Fibroblast of skin of left biceps (primary cell): ENCODE measurements around the gene ICOS.

Experiments
- DNase-seq, 2 experiments: peaks; one replicate each; pipeline ENCODE4 v3.0.0-alpha.2; 2013; ENCODE audit warnings: low read depth in 2 of 2

ICOS gene, protein sequence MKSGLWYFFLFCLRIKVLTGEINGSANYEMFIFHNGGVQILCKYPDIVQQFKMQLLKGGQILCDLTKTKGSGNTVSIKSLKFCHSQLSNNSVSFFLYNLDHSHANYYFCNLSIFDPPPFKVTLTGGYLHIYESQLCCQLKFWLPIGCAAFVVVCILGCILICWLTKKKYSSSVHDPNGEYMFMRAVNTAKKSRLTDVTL

DNA sequence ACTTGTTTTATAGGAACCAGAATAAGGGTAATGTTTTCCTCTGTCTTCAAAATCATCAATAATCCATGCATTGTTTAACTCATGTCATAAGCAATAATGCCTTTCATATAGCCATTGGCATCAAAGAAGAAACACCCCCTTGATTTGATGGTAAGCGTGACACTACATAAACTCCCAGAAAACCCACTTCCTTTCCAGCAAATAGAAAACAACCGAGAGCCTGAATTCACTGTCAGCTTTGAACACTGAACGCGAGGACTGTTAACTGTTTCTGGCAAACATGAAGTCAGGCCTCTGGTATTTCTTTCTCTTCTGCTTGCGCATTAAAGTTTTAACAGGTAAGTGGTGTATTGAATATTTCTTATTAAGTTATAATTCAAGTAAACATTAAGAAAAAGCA is at the start of gene ICOS:
TSS of gene ICOS (plus strand) at position 229 of the 400 bp plus-strand sequence. CDS start at position 281, 52 bp downstream.
- no peak for DNase-seq

DNA sequence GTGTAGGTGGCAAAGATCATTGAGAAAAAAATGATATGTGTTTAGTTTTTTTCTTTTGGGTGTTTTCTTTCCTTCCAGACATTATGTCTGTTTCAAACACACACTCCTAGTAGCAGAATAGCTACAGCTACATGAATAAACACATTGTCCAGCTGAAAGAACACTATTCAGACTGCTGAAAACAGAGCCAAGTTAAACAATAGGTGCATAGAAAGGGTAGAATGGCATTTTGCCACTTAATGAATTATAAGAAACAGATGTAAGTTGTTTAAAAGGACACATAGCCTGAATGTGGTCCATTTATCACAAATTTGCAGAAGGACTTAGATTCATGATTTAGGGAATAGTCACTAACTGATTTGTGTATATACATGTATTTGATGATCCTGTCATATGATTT is 48.9 kb upstream of the ICOS start:
- DNase-seq = no peak

GRCh38 chr2:203889542-203889941 is 47.0 kb upstream of the ICOS start:
- DNase-seq = no peak

GRCh38 chr2:203889944-203890343 is 46.6 kb upstream of the ICOS start:
- no peak for DNase-seq

DNA sequence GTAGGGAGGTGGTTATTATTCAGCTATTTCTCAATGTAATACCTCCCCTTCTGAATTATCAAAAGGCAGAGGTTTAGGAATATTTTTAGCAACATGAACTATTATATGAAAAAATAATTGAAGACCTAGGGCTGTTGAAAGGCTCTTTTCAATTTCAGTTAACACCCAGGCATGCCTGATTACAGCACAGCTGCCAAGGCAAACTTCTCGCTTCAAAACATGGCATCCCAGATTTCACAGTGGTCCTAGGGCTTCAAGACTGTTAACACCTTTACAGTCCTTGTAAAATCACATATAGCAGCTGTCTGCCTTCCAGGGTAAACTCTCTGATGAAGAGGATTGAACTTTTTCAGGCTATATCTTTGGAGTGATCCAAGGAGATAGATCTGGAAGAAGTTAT is 45.8 kb upstream of the ICOS start:
- DNase-seq = no peak

DNA sequence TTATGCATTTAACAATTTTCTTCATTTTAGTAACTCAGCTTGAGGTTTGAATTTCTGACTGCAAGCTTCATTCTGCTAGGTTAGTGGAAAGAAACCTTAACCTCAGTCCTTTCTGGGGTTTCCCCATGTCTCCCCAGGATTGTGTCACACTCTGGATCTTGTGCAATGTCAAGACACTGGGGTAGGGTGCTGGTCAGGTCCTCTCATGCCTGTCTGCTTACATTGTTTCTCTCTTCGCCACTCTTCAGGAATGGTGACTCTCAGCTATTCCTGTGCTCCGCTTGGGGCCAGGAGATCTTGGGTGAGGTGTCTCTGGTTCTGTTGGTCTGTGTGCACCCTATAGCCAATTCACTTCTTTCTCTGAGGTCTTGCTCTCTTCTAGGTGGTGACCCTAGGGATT is 45.1 kb upstream of the ICOS start:
- no peak for DNase-seq

DNA sequence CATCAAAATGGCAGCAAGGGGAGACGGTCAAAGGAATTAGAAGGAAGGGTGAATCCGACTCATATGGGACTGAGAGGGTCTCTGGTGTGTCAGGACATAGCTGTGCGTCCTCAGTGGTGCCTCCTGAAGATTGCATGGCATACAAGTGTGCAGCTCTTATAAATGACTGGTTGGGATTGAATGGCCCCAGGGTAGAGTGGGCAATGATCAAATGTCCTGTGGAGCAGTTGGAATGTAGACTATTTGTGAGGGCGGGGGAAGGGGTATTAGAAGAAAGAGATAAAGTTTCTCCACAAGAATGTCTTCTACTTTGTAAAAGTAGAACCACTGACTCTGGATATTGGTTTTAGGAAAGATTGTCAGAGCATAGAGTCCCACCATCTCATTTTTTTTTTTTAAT is 44.4 kb upstream of the ICOS start:
- DNase-seq = no peak

DNA sequence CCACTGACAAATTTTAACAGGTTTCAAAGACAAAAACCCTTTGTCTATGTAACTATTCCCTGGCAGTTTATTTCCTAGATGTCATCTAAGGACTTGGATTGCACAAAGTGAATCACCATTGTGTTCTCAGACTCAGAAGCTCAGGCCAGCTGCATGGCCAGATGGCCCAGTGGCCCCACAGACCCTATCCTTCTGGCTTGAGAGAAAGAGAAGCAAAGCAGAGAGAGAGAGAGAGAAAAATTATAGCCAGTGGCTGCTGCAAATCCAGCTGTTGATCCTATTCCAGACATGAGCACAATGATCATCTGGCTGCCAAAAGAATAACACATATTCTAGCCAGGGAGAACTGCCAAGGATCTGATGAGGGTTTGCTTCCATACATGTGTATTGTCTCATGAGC is 43.2 kb upstream of the ICOS start:
- peak in 1 of 2 experiments; percentile 1 for DNase-seq

- no peak for DNase-seq
Observed at GRCh38 chr2:203893840-203894239, 42.7 kb upstream of the ICOS start.

DNA sequence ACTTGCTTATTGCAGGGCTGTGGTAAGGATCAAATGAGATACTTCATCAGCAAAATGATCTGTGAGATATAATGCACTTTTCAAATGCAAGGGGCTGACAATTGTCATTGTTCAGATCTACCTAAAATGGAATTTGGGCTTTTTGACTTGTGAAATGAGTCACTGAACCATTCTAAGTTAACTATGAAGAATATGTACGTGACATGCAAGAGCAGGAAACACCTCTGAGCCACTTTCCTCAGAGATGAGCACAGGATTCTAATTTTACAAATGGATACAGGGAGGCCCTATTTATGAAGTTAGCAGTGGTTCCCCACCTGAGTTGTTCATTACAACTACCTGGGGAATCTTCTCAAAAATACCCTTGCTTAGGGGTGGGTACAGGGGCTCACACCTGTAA is 42.3 kb upstream of the ICOS start:
- DNase-seq = no peak

GRCh38 chr2:203897544-203897943 is 39.0 kb upstream of the ICOS start:
- no peak for DNase-seq

DNA sequence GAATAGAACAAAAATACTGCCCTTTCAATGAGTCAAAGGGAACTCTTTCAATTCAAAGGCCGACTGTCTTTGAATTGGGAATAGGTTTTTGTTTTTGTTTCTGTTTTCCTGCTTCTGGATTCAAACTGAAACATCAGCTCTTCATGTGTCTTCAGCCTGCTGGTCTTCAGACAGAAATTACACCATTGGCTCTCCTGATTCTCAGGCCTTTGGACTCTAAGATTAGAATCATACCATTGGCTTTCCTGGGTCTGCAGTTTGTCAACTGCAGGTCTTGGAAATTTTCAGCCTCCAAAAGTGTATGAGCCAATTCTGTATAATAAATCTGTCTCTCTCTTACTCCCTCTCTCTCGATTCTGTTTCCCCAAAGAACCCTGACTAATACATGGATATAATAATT is 37.9 kb upstream of the ICOS start:
- DNase-seq = no peak

- no peak for DNase-seq
Observed at GRCh38 chr2:203900253-203900652, 36.3 kb upstream of the ICOS start.

DNA sequence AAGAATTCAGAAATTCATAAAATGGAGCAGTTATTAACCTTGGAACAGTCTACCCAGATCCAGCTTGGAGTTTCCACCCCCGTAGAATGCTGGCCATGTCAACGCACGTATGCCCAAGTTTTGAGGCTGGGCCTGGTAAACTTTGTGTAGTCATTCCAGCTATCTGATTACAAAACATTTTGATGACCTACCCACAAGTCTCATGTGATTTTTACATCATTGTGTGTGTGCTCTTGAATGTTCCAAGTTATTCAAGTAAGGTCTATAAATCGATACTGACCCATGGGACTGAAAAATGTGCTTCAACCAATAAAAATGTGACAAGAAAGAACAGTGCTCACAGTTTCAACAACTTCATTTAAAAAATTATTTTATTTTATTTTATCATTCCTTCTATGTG is 32.5 kb upstream of the ICOS start:
- DNase-seq = no peak

GRCh38 chr2:203905656-203906055 is 30.9 kb upstream of the ICOS start:
- DNase-seq = peak in 1 of 2 experiments; percentile 12

- DNase-seq = no peak
Observed at GRCh38 chr2:203908066-203908796, 28.3 kb upstream of the ICOS start.

DNA sequence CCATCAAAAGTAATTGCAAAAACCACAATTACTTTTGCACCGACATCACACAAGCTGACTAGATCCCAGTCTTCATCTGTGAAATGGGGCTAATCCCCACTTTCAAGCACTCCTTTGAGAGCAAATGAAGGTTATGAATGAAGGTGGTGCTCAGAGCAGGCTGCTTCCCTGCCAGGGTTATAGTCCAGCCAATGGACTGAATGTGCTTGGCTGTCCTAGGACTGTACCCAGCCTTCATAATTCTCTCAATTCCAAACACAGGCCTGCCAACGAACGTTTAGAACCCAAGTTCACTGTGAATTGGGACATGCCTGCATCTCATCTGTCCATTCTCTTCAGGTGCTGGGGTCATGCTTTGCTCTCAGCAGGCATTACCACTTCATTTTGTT is 27.8 kb upstream of the ICOS start:
- no peak for DNase-seq

- DNase-seq = peak; percentile 36 to 39
Observed at GRCh38 chr2:203909261-203909967, 27.1 kb upstream of the ICOS start.

GRCh38 chr2:203909974-203910373 is 26.6 kb upstream of the ICOS start:
- no peak for DNase-seq

DNA sequence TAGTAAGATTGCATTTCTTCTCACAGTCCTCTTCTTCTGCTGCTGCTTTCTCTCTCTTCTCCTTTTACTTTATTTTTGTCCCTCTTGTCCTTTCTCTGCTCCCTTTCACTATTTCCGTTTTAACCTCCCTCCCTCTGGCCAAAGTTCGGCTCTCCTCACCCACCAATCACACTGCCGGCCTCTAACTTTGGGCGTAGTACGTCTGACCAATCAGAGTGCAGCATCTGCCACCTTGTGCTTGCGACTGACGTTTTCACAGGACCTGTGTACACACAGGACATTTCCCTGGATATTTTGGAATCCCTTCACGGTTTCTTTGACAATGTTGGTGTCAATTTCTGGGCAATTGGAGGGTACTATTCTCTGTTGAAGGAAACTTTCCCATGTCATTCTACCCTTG is 22.6 kb upstream of the ICOS start:
- no peak for DNase-seq

- DNase-seq = no peak
Observed at GRCh38 chr2:203914546-203915182, 21.9 kb upstream of the ICOS start.

GRCh38 chr2:203915256-203915655 is 21.3 kb upstream of the ICOS start:
- no peak for DNase-seq

- DNase-seq = no peak
Observed at GRCh38 chr2:203916756-203917155, 19.8 kb upstream of the ICOS start.
